Sigmoid colon (tissue), 7 donors: Measurements from ENCODE around the gene SPRY2. TPM values are rescaled to one million over a fixed set of nuclear protein-coding genes. Genes with fewer than 3 reads are reported as not detected.

ENCODE experiments used
- DNase-seq: peaks from one replicate; pipeline ENCODE4 v3.0.0-alpha.2; 2019
- H3K27ac ChIP-seq, 4 donors: fragments of 200-600 bp; sonication (generic); one replicate each; pipeline ENCODE4 v1.5.1; 2016 to 2019; ENCODE audit warnings: mild to moderate bottlenecking in 1 of 4
- H3K27me3 ChIP-seq, 3 donors: fragments of 200-600 bp; sonication (generic); one replicate each; pipeline ENCODE4 v1.5.1; 2019; ENCODE audit warnings: mild to moderate bottlenecking in 1 of 3
- H3K36me3 ChIP-seq, 4 donors: fragments of 200-600 bp; sonication (generic); one replicate each; pipeline ENCODE4 v1.5.1; 2016 to 2019
- H3K4me1 ChIP-seq, 4 donors: fragments of 200-600 bp; sonication (generic); one replicate each; pipeline ENCODE4 v1.5.1; 2017 to 2019
- H3K4me3 ChIP-seq, 4 donors: fragments of 200-600 bp; sonication (generic); one replicate each; pipeline ENCODE4 v1.5.1; 2017 to 2019; ENCODE audit warnings: mild to moderate bottlenecking in 2 of 4, moderate library complexity in 1 of 4
- H3K9me3 ChIP-seq, 4 donors: fragments of 200-600 bp in 3 of 4; sonication (generic) in 3 of 4; one replicate each; pipeline versions ENCODE4 v1.5.1 to v1.6.1; 2013 to 2019
- EP300 ChIP-seq, 4 donors: sonication (generic); formaldehyde crosslinking; IDR thresholded peaks; one replicate each; pipeline ENCODE4 v1.6.1; 2017; ENCODE audit warnings: antibody characterized with exemption in 4 of 4
- POLR2A ChIP-seq, 2 donors: fragments of 450-650 bp; IDR thresholded peaks; one replicate each; pipeline ENCODE4 v1.6.1; 2016; ENCODE audit warnings: antibody characterized with exemption in 2 of 2, mild to moderate bottlenecking in 2 of 2, moderate library complexity in 2 of 2
- POLR2AphosphoS5 ChIP-seq, 4 donors: sonication (generic); formaldehyde crosslinking; IDR thresholded peaks; one replicate each; pipeline ENCODE4 v1.6.1; 2017; ENCODE audit warnings: antibody characterized with exemption in 4 of 4
- WGBS, 2 donors: extraction: QIAGEN DNeasy Blood & Tissue Kit; methylation state at CpG; one replicate each; pipeline ENCODE4 v1.1.7; 2013; 5-methylcytosine and 5-hydroxymethylcytosine counted together
- intact Hi-C: fragments of 100-400 bp; cut with DNase I; formaldehyde crosslinking; loops from one replicate; pipeline ENCODE4 v1.15.1; 2023
- polyA plus RNA-seq, 3 donors: library from polyadenylated mRNA; stranded (reverse); fragments of 200-250 nt; gene quantifications; one replicate each; pipeline ENCODE4 v1.2.3, GENCODE V29; 2013
- total RNA-seq, 4 donors: library from RNA; depleted of rRNA; stranded (reverse); fragments of >200 nt; gene quantifications; one replicate each; pipeline ENCODE4 v1.1.0, GENCODE V29; 2016
- TF ChIP-seq, protein P1 (sequence below), 4 experiments: fragments of 450-650 bp in 3 of 4; fragments of 200-600 bp in 1 of 4; IDR thresholded peaks; one replicate each; pipeline ENCODE4 v1.5.1; 2016 to 2019; ENCODE audit warnings: antibody characterized with exemption in 4 of 4, mild to moderate bottlenecking in 3 of 4, moderate library complexity in 2 of 4
- donor health status: healthy with polysubstance abuse.
- donor health status: Bipolar disorder and iron deficiency.
- donor health status: healthy.

Gene SPRY2
- total and polyA plus RNA-seq, 7 donors, result 27.7 to 74.2 (median 33.5) TPM

DNA sequence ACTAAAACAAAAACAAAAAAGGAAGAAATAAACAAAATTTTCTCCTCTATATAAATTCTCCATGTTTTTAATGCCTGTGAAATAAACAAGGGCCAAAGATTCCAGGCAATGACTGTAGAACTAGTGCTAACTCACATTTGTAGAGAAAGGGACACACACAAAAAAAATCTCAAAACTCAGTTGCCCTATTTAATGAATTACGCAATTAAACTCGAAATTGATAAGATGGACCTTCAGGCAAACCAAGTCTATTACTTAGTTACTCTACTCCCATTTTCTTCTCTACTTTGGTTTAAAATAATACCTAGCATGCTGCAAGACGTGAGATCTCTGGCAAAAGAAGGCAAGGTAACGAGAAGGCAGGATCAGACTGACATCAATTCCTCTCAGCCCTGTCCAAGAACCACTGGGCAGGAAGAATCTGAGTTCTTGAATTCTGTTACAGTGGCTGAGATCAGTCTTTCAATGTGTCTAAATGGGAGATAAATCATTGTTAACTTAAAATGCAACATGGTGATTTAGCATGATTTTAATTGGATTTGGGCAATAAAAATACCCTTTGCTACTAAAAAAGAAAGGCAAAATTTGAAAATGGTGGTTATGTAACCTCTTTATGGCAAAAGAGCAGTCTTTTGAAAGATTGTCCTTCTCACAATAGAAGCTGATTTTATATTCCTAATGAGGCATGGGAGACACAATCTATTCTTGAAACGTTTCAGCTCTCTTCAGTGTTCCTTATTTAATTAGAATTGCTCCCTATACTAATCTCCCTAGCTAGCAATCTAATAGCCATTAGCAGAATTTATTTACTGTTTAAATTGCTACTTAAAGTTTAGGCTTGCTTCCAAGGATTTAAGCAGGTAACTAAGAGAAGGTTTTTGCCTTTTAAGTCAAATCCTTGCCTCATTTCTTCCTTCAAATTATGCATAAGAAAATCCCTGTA is 25.9 kb downstream of the SPRY2 start:
- no peak overlapping the region for H3K27ac ChIP-seq
- no peak for TF ChIP-seq POLR2AphosphoS5 (IDR thresholded peaks at IDR 0.05)
- TF ChIP-seq, protein P1, sequence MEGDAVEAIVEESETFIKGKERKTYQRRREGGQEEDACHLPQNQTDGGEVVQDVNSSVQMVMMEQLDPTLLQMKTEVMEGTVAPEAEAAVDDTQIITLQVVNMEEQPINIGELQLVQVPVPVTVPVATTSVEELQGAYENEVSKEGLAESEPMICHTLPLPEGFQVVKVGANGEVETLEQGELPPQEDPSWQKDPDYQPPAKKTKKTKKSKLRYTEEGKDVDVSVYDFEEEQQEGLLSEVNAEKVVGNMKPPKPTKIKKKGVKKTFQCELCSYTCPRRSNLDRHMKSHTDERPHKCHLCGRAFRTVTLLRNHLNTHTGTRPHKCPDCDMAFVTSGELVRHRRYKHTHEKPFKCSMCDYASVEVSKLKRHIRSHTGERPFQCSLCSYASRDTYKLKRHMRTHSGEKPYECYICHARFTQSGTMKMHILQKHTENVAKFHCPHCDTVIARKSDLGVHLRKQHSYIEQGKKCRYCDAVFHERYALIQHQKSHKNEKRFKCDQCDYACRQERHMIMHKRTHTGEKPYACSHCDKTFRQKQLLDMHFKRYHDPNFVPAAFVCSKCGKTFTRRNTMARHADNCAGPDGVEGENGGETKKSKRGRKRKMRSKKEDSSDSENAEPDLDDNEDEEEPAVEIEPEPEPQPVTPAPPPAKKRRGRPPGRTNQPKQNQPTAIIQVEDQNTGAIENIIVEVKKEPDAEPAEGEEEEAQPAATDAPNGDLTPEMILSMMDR (IDR thresholded peaks at IDR 0.05), result no peak
- no peak for TF ChIP-seq EP300 (IDR thresholded peaks at IDR 0.05)
- TF ChIP-seq POLR2A (IDR thresholded peaks at IDR 0.05), result no peak
- H3K27me3 ChIP-seq, result no peaks in the 10 kb centered on the region
- H3K4me1 ChIP-seq, result no peaks in the 10 kb centered on the region
- DNase-seq, result no peak
- no peaks in the 10 kb centered on the region for H3K36me3 ChIP-seq
- H3K4me3 ChIP-seq, result no peak overlapping the region
- H3K9me3 ChIP-seq, result no peaks in the 10 kb centered on the region
- intact Hi-C loops, result no loop called here
- 86 to 91% methylated on average over 5 of the region's 5 CpGs for WGBS, 2 donors

DNA sequence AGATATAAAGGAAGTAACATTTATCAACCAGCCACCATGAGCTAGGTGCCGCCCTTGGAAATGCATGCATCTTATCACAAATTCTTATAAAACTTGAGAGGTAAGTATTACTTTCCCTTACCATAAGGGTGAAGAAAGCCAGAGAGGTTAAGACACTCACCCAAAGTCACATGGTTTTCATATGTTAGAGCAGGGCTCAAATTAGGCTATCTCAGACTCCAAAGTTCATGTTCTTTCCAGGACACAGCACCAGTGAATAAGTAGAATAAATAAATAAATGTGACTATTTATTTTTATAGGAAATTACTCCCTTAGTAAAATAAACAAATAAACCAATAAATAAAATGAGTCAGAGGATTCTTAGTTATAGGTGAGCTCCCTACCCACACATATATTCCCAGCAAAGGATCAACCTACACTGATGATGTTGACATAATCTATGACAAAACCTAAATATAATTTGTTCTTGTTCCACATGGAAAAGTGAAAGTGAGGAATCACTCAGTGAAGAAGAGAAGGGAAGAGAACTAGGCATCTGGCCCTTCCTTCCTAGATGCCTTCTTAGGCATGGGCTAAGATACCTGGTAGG is 27.2 kb downstream of the SPRY2 start:
- Histone ChIP-seq H3K27me3 (no peaks in the 10 kb centered on the region), H3K4me1 (no peaks in the 10 kb centered on the region), H3K27ac (no peak overlapping the region), H3K4me3 (no peak overlapping the region), H3K36me3 (no peaks in the 10 kb centered on the region), H3K9me3 (no peaks in the 10 kb centered on the region)
- TF ChIP-seq, protein P1 (IDR thresholded peaks at IDR 0.05), result no peak
- TF ChIP-seq EP300 (IDR thresholded peaks at IDR 0.05), result no peak
- no peak for TF ChIP-seq POLR2AphosphoS5 (IDR thresholded peaks at IDR 0.05)
- no peak for TF ChIP-seq POLR2A (IDR thresholded peaks at IDR 0.05)
- DNase-seq, result no peak
- intact Hi-C loops, result no loop called here
- WGBS, 2 donors, result 93 to 94% methylated on average over 1 of the region's 1 CpG

DNA sequence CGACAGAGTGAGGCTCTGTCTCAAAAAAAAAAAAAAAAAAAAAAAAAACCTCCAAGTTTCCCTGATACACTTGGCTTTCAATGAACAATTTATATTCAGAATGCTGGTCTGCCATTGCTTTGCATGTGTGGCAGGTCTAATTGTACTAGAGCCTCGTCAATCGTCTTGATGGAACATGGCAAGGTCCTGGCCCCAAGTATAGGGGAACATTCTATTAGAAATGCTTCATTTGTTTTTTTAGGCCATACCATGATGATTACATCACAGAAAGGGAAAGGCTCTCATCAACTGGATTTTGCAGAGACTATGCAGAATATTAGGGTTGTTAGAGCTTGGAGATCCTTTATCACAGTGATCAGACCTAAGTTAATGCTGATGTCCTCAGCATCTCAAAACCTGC is 28.0 kb downstream of the SPRY2 start:
- Histone ChIP-seq H3K27me3 (no peaks in the 10 kb centered on the region), H3K36me3 (no peaks in the 10 kb centered on the region), H3K4me1 (no peaks in the 10 kb centered on the region), H3K4me3 (no peak overlapping the region), H3K9me3 (no peaks in the 10 kb centered on the region), H3K27ac (no peak overlapping the region)
- intact Hi-C loops, result no loop called here
- 90 to 92% methylated on average over 3 of the region's 3 CpGs for WGBS, 2 donors
- no peak for DNase-seq
- TF ChIP-seq EP300 (IDR thresholded peaks at IDR 0.05), result no peak

DNA sequence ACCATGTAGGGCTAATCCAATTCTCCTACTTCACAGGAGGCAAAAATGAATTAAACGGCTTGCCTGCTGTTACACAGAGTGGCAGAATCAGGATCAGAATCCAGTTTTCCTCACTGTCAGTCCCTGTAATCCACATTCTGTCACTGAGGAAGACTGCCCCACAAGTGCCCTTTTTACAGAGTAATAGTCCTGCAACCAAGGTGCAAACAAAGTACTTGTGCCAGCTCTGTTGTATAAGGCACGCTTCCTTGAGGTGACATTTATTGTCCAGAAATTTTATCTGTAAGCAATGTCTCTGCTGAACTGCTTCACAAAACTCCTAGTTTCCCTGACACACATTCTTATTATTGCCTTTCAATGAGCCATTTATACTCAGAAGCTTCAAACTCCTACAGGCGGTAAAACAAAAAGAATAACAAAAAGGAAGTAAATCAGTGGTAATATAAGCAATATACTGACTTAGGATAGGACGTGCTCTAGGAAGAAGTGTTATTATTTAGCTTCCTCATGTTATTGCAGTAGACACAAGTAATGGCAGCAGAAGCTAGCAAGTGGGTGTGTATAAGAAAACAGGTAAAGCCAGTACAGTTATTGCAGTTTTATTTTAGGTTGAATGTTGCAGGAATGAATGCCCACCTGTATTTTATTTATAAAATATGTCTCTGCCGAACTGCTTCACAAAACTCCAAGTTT is 28.8 kb downstream of the SPRY2 start:
- WGBS, 2 donors, result 31 to 65% methylated on average over 5 of the region's 5 CpGs
- TF ChIP-seq POLR2AphosphoS5 (IDR thresholded peaks at IDR 0.05), result no peak
- no peak for TF ChIP-seq POLR2A (IDR thresholded peaks at IDR 0.05)
- TF ChIP-seq, protein P1 (IDR thresholded peaks at IDR 0.05), result no peak
- no peak for TF ChIP-seq EP300 (IDR thresholded peaks at IDR 0.05)

DNA sequence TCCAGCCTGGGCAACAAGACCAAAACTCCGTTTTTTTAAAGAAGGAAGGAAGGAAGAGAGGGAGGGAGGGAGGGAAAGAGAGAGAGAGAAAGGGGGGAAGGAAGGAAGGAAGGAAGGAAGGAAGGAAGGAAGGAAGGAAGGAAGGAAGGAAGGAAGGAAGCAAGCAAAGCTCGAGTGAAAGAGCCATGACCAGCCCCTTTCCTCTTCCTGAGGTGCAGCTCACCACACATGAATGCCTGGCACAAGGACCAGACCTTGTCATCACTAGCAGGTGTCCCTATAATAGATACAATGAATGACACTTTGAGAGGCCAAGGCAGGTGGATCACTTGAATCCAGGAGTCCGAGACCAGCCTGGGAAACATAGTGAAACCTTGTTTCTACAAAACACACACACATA is 31.0 kb downstream of the SPRY2 start:
- WGBS, 2 donors, result 74 to 87% methylated on average over 3 of the region's 3 CpGs
- no peaks in the 10 kb centered on the region for H3K27me3 ChIP-seq
- H3K4me3 ChIP-seq, result no peak overlapping the region
- TF ChIP-seq POLR2AphosphoS5 (IDR thresholded peaks at IDR 0.05) (no peak), POLR2A (IDR thresholded peaks at IDR 0.05) (no peak), EP300 (IDR thresholded peaks at IDR 0.05) (no peak)
- TF ChIP-seq, protein P1 (IDR thresholded peaks at IDR 0.05), result no peak
- H3K4me1 ChIP-seq, result peaks cover 0 to 13% (median 3%) of the 10 kb centered on the region in 4 donors
- H3K36me3 ChIP-seq, result no peaks in the 10 kb centered on the region
- no peak for DNase-seq
- H3K9me3 ChIP-seq, result no peaks in the 10 kb centered on the region
- intact Hi-C loops, result no loop called here
- no peak overlapping the region for H3K27ac ChIP-seq

More for the DNA sequence above, 28.8 kb downstream of the SPRY2 start:
- Histone ChIP-seq H3K36me3 (no peaks in the 10 kb centered on the region), H3K4me1 (peaks cover 0 to 8% (median 3%) of the 10 kb centered on the region in 4 donors), H3K27me3 (no peaks in the 10 kb centered on the region), H3K4me3 (no peak overlapping the region), H3K9me3 (no peaks in the 10 kb centered on the region), H3K27ac (no peak overlapping the region)
- intact Hi-C loops, result no loop called here
- no peak for DNase-seq
